Retina (tissue), 1 donor: ENCODE data around the gene GUCY2C.

Source experiments
- DNase-seq: peaks from one replicate; pipeline ENCODE4 v3.0.0-alpha.2; 2016

GUCY2C gene

DNA sequence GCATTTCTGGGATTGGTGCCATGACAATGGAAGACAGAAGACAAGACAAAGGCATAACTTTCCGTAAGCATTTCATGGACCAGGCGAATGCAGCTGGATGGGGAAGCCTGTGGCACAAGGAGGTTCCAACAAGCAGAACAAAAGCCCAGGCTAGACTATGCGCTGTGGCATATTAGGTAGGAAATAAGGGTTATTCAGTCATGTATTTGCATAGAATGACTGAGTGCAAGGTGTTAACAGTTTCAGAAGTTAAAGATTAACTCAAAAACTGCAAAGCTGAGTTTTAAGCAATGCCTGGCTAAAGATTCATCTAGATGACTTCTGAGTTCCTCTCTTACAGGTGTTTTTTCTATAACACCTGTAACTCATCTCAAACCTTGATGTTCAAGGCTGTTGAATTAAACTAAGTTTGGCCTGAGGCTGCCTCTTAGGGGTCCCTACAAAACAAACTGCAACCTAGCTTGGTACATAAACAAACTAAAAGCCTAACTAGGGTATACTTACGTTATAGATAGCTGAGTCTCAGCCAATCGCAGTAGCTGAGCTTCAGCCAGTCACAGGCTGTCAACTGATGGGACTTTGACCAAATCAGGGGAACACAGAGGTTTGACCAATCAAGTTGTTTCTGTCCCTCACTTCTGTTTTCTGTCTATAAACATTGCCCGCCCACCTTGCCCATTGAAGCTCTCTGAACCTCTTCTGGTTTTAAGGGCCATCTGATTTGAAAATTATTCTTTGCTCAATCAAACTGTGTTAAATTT, 76.5 kb downstream of the GUCY2C start:
- no peak for DNase-seq

DNA sequence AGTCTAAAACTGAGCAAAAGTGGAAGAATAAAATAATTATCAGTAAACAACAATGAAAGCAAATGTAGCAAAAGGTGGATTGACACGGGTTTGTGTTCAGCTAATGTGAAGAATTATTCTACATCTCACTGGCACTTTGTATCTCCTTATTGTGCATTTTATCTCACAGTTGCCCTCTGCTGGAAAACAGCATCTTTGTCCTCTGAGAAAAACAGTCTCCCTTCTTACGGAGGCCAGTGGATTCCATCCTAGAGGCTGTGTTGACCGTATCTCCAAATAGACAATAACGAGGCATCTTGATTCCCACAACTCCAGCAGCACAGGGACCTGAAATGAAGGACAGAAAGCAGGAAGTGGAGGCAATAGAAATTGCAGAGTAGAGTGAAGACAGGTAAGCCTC, 77.4 kb downstream of the GUCY2C start:
- peak; percentile 14 for DNase-seq

DNA sequence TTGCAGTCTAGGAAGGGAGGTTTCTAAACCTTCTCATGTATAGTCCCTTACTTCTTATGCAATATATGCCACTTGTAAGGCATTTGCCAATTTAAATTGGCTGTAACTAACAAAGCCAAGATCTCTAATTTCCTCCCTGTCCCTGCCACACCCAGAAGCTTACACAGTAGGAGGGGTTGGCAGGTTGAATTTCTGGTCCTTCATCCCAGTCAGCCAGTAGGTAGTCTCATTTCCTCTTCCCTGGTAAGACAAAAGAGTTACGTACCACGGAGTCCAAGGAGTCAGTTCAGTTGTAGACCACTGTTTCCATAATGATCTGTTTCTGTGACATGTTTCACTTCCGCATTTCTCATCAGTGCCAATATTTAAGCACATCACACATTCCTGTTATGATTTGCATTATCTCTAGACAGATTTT, 81.7 kb downstream of the GUCY2C start:
- no peak for DNase-seq

DNA sequence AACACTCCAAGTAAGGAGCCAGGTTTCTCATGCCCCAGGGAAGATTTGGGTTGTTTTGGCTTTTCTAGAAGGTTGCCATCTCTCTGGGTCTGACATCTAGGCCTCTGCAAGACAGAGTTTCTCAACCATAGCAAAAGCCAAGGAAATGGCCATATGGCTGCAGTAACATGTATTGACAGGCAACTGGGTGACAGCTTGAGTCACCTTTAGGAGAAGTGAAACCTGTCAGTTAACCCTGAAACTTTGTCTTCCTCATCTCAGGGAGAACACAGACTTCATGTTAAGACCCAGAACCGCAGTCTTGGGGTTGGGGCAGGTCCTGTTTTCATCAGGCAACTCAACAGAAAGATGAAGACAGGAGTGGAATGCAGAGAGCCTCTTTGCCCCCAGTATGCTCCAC, 82.7 kb downstream of the GUCY2C start:
- no peak for DNase-seq

DNA sequence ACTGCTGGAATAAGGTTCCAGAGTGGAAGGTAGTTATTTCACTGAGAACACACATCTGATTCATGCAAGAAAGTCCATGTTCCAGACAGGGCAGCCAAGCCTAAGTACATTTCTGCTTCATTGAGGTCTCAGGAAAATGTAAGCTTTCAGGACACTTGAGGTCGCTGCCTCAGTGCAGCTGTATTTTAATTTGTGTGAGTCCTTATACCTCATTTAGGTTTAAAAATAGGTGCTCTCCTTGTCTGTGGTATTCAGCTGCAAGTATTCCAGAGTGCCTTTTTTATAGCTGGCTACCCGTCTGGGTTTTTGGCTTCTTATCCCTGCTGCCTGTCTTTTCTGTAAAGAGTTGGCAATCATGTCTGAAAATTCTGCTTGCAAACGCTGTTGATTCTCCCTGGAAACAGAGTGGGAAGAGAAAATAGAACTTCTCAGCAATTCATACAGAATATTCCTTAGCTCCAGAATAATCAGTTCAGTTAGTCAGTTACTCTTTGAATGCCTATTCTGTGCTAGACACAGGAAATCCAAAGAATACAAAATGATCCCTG, 83.4 kb downstream of the GUCY2C start:
- no peak for DNase-seq

DNA sequence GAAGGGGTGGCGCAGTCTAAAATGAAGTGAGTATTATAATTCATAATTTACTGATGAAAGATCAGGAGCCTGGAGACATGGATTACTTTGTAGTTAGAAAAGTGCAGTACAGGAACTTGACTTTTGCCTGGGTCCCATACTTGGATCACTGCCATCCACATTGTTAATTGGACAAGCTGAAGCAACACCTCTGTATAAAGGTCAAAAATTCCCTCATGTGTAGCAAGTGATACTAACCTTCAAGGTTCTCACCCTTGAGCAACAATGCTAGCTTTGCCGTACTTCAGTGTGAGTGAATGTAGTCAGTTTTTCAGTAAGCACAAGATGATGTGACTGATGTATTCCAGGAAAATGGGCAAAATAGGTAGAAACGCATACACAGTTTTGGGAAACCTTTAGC, 84.1 kb downstream of the GUCY2C start:
- no peak for DNase-seq

DNA sequence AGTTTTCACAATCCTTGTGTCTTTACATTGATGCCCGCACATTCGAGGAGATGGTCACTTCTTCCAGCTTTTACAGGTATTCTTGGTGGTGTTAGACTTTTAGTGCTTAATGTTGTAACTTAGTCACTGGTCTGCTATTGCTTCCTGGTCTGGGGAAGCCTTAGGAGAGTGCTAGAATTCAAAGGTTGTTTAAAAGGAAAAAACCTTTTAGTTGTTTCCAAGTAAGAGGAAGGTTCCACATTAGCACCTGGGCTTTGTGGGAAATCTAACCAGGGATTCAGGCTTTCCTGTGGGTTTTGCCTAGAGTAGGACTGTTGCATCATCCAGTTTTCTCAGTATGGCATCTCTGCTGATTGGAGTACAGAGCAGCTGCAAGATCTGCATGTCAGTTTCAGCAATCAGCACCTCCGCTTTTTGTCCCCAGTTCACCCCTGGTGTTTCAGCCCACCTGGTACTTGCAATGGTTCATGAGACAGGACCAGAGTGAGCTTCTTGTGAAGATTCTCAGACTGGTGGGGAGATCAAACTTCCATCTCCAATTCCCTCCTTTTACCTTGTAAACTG, 84.7 kb downstream of the GUCY2C start:
- DNase-seq: no peak

DNA sequence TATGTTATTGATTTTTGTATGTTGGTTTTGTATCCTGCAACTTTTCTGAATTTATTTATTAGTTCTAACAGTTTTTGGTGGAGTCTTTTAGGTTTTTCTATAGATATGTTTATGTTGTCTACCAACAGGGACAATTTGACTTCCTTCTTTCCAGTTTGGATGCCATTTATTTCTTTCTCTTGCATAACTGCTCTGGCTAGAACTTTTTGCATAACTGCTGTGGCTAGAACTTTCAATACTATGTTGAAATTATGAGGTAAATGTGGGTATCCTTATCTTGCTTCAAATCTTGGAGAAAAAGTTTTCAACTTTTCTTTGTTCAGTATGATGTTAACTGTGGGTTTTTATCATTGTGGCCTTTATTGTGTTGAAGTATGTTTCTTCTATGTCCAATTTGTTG, 88.8 kb downstream of the GUCY2C start:
- DNase-seq: no peak

DNA sequence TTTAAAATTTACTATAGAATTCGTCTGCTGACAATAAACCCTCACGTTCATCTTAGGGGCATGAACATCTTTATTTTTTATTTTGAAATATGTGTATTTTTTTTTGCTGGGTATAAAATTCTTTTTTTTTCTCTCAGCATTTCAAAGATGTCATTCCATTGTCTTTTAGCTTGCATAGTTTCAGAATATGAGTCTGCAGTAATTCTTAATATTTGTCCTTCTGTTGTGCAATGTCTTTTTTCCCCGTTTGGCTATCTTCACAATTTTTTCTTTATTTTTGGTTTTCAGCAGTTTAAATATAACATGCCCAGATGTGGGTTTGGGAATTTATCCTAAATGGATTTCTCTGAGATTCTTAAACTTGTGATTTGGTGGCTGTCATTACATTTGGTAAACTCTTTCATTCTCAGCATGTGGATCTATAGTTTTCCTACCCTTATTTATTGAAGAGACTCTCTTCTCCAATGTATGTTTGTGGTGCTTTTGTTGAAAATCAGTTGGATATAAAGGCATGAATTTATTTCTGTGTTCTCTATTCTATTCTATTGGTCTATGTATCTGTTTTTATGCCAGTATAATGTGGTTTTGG, 90.9 kb downstream of the GUCY2C start:
- DNase-seq: no peak

DNA sequence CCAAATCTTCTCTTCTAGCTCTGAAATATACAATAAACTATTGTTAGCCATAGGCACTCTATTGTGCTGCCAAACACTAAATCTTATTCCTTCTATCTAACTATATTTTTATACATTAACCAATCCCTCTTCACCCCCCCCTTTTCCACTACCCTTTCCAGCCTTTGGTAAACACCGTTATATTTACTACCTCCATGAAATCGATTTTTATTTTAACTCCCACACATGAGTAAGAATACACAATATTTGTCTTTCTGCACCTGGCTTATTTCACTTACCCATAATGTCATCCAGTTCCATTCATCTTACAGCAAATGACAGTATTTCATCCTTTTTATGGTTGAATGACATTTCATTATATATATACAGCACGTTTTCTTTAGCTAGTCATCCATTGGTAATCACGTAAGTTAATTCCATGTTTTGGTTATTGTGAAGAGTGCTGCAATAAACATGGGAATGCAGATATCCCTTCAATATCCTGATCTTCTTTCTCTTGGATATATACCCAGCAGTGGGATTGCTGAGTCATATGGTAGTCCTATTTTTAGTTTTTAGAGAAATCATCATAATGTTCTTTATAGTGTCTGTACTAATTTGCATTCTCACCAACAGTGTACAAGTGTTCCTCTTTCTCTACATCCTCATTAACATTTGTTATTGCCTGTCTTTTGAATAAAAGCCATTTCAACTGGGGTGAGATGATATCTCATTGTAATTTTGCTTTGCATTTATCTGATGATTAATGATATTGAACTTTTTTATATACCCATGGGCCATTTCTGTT, 94.5 kb downstream of the GUCY2C start:
- no peak for DNase-seq

DNA sequence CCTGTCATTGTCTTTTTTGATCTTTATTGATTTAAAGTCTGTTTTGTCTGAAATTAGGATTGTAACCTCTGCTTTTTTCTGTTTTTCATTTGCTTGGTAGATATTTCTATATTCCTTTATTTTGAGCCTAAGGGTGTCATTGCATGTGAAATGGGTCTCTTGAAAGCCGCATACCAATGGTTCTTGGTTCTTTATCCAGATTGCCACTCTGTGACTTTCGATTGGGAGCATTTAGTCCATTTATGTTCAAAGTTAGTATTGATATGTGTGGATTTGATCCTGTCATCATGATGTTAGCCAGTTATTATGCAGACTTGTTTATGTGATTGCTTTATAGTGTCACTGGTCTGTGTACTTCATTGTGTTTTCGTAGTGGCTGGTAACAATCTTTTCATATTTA, 98.9 kb downstream of the GUCY2C start:
- no peak for DNase-seq

DNA sequence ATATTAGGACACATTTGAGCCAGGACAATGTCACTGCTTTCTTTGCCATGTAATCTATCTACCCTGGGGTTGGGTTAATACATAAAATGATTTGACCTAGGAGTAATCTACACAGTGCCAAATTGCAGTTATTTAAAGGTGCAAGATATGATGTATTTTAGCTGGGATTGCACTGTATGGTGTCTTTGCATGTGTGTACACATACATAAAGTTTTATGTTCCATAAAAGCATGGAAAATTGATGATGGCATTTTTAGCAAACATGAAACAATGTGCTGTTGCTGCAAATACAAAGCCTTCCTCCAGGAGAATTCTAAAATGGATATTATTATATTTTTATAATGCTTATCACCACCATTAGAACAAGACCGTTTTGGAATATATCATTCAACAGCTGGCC, 104.7 kb downstream of the GUCY2C start:
- no peak for DNase-seq

DNA sequence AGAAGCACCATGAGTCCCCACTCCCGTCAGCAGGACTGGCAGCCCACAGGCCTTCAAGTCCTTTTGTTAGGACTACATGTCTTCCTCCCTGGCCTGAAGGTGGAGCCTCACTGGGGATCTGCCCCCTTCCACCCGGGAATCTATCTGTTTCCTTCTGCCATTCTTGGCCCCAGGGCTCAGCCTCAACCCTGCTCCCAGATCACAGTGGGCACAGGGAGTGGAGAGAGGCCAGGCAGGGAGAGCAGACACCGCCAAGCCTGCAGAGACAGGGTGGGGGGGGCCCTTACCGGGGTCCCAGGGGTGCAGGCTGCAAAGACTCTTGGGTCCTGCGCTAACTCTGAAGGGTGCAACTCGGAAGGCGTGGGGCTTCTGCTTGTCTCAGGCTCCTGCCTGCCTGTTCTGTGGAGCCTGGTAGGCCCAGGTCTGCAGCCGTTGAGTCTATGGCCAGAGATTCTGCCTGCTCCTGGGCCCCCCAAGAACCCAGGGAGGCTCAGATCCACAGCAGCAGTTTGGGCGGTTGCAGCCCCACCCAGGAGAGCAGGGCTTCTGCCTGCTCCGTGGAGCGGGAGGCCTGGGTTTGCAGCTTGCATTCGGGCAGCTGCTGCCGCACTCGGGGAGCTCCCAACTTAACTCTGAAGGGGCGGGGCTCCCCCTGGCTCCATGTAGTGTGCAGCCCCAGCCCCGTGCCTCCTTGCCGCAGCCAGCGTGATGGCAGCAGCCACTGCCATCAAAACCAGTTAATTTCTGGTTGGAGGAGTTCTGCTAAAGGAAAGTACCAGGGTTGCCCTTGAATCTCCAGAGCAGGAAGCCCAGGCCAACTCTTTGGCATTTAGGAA, 107.0 kb downstream of the GUCY2C start:
- no peak for DNase-seq

DNA sequence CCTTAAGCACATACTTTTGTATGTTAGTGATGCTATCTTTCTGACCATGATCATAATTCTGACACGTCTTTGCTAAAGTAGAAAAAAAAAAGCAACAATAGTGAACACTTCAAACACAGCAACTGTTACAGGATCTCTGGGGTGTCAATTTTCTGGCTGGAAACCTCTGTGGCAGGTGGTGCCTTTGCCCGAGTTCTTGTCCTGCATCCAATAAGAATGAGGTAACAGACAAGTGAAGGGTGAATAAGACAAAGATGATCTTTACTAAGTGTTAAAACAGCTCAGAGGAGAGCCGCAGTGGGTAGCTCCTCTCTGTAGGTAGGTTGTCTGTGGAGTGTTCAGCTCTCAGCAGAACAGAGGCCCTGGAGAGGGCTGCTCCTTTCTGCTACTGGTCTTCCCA, 107.8 kb downstream of the GUCY2C start:
- no peak for DNase-seq

DNA sequence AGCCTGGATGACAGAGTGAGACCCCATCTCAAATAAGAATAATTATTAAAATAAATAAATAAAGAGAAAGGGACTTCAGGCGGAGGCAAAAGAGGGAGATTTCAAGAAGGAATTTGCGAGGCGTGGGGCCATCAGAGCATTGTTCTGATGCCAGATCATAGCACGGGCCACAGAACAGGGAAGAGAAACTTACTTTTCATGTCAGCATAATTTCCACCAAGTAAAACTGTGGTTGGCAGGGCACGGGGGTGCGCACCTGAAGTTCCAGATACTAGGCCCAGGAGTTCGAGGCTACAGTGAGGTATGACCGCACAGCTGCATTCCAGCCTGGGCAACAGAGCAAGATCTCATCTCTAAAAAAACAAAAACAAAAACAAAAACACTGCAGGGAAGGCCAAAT, 117.8 kb downstream of the GUCY2C start:
- DNase-seq: no peak

DNA sequence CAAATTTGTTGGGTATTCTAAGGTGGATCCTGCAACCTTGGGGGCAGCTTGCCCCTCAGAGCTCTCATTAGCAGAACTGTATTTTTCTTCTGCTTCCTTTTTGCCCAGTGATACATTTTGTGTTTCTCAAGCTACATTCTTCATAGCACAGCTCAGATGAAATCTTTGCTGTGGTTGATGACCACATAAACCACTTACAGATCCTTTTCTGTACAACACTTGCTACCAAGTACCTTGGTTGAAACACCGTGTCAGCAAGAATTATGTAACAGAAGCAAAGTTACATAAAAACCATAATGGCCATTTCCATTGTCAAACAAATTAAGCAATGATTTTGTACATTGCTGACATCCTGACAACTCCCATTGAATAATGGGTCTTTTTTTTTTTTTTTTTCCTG, 119.1 kb downstream of the GUCY2C start:
- DNase-seq: no peak

DNA sequence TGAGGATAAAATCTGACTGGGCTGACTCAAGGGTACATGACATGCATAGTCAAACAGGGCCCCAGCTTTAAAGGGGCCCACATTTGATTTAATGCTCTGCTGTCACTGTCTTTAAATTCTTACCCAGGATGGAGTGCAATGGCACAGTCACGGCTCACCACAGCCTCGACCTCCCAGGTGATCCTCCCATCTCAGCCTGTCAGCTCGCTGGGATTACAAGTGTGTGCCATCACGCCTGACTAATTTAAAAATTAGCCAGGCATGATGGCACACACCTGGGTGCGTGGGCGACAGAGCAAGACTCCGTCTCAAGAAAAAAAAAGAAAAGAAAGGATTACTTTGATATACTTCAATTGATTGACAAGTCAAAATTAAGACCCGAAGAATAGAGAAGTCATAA, 119.5 kb downstream of the GUCY2C start:
- no peak for DNase-seq

DNA sequence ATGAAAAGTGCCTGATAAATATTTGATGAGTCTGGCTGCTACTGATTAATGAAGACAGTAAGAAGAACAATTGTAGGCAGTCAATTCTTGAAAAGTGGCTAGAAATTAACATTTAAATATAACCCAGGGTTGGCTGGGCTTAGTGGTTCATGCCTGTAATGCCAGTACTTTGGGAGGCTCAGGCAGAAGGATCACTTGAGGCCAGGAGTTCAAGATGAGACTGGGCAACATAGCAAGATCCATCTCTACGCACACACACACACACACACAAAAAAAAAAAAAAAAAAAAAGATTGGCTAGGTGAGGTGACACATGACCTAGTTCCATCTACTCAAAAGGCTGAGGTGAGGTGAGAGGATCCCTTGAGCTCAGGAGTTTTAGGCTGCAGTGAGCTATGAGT, 120.8 kb downstream of the GUCY2C start:
- DNase-seq: no peak

DNA sequence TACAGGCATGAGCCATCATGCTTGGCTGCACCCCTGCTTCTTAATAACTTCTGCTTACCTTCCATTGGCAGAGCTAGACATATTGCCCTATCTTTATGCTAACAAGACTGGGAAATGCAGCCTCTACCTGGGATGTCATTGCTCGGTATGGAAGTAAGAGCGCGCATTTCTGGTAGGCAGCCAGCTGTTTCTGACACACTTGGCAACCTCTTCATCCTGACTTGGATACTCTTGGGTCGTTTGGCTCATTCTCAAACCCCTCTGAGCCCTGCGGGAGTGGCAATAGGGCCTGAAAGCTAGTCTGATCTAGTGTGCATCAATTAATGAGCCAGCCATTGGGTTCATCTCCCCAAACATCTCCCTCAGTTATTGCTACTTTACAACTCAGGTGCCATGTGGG, 123.3 kb downstream of the GUCY2C start:
- DNase-seq: no peak

DNA sequence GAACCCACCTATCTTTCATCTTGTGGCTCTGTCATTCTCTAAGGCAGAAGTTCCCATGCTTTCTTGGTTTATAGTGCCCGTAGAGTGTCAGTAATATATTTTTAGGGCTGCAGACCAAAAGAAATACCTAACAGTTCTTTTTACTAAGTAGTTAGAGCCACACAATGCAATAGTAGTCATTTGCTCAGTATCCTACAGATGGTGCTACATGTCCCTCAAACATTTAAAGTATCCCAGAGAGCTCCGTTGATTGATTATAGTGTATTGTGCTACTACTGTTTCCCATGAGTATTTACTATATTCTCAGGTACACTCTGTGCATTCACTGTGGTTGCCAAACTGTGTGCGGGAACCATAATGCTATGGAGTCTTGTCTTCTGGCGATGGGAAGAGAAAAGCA, 124.0 kb downstream of the GUCY2C start:
- DNase-seq: no peak

DNA sequence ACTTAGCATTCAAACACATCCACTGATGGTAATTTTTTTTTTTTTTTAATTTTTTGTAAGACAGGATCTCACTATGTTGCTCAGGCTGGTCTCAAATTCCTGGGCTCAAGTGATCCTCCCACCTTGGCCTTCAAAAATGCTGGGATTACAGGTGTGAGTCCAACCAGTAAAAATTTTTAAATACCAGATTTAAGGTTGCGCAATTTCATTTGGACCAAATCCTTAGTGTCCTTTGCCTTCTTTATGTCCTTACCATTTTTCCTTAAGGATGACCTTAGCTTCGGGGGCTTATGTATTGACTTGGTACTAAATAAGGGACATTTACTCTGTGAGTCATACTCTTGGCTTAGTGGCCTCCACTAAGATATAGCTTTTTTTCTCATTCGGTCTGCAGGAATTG, 124.6 kb downstream of the GUCY2C start:
- DNase-seq: no peak

DNA sequence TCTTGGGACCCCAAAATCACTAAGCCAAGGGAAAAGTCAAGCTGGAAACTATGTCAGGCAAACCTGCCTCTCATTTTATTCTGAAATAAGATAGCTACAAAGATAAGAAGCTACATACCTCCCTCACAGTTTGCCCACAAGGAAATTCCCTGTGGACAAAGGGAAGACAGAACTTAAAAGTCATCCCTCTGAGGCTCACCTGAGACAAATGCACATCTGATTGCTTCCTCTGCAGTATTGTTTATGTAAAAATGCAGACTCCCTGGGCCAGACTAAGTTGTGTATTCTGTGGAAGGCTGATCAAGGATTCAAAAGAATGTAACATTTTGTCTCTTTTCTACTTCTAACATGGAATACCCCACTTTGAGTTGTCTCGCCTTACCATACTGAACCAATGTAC, 126.2 kb downstream of the GUCY2C start:
- DNase-seq: no peak
